SK-N-SH (cell line): ENCODE data around the gene DHRS4L2.
"Not testable (repeated sequence)": the region's sequence is repeated elsewhere in the genome, so short reads cannot be mapped to it uniquely, and the experiment has no call there.

Experiments
- EZH2phosphoT487 ChIP-seq: fragments of 200-600 bp; sonication (generic); IDR thresholded peaks from 2 replicates; pipeline ENCODE4 v1.6.1; 2017; ENCODE audit warnings: low read depth, mixed run types, mild to moderate bottlenecking, antibody characterized with exemption, moderate library complexity, borderline replicate concordance
- MXI1 ChIP-seq: IDR thresholded peaks from 2 replicates; pipeline ENCODE4 v1.6.1; 2012; ENCODE audit warnings: mild to moderate bottlenecking, low read depth, low read length, improper control_type of control experiment

DNA sequence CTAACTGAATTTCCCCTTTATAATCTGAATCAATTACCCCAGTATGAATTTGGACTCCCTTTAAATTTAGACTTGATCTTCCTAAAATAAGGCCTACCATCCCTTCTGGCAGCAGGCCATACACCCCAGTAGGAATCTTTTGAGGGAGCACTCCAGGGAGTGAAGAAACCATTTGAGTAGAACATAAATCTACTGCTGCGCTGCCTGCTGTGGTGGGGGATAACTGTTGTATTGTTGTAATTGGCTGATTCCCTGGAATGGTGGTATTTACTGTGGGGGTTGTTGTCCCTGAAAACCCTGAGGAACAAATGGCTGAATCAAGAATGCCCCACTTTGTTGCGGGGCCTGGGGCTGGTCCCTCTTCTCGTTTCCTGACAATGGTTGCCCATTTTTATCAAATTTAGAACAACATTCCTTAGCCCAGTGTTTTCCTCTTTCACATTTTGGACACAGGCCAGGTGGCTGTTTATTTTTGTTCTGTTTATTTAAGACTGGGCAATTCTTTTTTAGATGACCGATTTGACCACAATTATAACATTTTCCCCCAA lies 24.1 kb downstream of the DHRS4L2 start:
- TF ChIP-seq EZH2phosphoT487, MXI1: not testable (repeated sequence)
